ENCODE measurements around the gene EMP3. TPM values are rescaled to one million over a fixed set of nuclear protein-coding genes. Genes with fewer than 3 reads are reported as not detected.
"Not testable (repeated sequence)": the region's sequence is repeated elsewhere in the genome, so short reads cannot be mapped to it uniquely, and the experiment has no call there.

EMP3 gene
- total RNA-seq, 6 donors from 2014 or later, result 38.8 to 173 (median 75.1) TPM

GRCh38 chr19:48302600-48302959 is 22.8 kb upstream of the EMP3 start:
- TF ChIP-seq CTCF (IDR thresholded peaks at IDR 0.05) (no peak), POLR2A (IDR thresholded peaks at IDR 0.05) (no peak), EP300 (IDR thresholded peaks at IDR 0.05) (no peak), POLR2AphosphoS5 (IDR thresholded peaks at IDR 0.05) (no peak)
- no peaks in the 10 kb centered on the region for H3K4me1 ChIP-seq
- H3K36me3 ChIP-seq, result no peaks in the 10 kb centered on the region
- no peaks in the 10 kb centered on the region for H3K9me3 ChIP-seq
- DNase-seq, result peak in 1 of 2 donors; percentile 60
- ATAC-seq (ENCODE audit: low FRiP score in 2 of 2), result no peak
- no peak overlapping the region for H3K27ac ChIP-seq
- H3K27me3 ChIP-seq, result no peaks in the 10 kb centered on the region
- H3K4me3 ChIP-seq, result no peak overlapping the region
- WGBS, 2 donors, result 90 to 93% methylated on average over 6 to 12 of the region's 12 CpGs

DNA sequence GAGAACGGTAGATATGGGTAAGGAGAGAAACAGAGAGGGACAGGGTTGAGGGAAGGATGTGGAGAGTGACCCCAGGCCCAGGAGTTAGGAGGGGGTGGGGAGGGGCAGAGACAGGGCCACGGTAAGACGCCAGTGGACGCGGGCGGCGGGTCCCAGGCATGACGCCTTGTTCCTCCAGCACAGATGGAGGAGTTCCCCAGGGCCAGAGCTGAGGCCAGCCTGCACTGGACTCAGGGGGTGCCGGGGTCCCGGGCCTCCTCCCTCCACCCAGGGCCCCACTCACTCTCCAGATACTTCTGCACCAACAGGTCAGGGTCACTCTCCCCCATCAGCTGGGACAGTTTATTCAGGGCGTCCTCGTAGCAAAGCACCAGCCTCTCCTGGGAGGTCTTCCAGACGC is 22.0 kb upstream of the EMP3 start:
- TF ChIP-seq CTCF (IDR thresholded peaks at IDR 0.05) (no peak), POLR2A (IDR thresholded peaks at IDR 0.05) (no peak), POLR2AphosphoS5 (IDR thresholded peaks at IDR 0.05) (no peak), EP300 (IDR thresholded peaks at IDR 0.05) (no peak)
- 88 to 92% methylated on average over 13 of the region's 13 CpGs for WGBS, 2 donors
- Histone ChIP-seq H3K27me3 (no peaks in the 10 kb centered on the region), H3K36me3 (no peaks in the 10 kb centered on the region), H3K9me3 (no peaks in the 10 kb centered on the region), H3K4me3 (no peak overlapping the region), H3K4me1 (no peaks in the 10 kb centered on the region), H3K27ac (no peak overlapping the region)
- ATAC-seq (ENCODE audit: low FRiP score in 2 of 2) (peak in 1 of 2 donors; percentile 23), DNase-seq (peak in 1 of 2 donors; percentile 69)

GRCh38 chr19:48303866-48304265 is 21.5 kb upstream of the EMP3 start:
- 88 to 97% methylated on average over 11 to 19 of the region's 19 CpGs for WGBS, 2 donors
- Histone ChIP-seq H3K27me3 (no peaks in the 10 kb centered on the region), H3K9me3 (no peaks in the 10 kb centered on the region), H3K4me1 (no peaks in the 10 kb centered on the region), H3K36me3 (no peaks in the 10 kb centered on the region), H3K4me3 (no peak overlapping the region), H3K27ac (no peak overlapping the region)
- DNase-seq, result peak in 1 of 2 donors; percentile 64
- no peak for TF ChIP-seq POLR2A (IDR thresholded peaks at IDR 0.05)
- TF ChIP-seq CTCF (IDR thresholded peaks at IDR 0.05), result no peak
- TF ChIP-seq EP300 (IDR thresholded peaks at IDR 0.05), result no peak
- no peak for TF ChIP-seq POLR2AphosphoS5 (IDR thresholded peaks at IDR 0.05)
- ATAC-seq (ENCODE audit: low FRiP score in 2 of 2), result no peak

DNA sequence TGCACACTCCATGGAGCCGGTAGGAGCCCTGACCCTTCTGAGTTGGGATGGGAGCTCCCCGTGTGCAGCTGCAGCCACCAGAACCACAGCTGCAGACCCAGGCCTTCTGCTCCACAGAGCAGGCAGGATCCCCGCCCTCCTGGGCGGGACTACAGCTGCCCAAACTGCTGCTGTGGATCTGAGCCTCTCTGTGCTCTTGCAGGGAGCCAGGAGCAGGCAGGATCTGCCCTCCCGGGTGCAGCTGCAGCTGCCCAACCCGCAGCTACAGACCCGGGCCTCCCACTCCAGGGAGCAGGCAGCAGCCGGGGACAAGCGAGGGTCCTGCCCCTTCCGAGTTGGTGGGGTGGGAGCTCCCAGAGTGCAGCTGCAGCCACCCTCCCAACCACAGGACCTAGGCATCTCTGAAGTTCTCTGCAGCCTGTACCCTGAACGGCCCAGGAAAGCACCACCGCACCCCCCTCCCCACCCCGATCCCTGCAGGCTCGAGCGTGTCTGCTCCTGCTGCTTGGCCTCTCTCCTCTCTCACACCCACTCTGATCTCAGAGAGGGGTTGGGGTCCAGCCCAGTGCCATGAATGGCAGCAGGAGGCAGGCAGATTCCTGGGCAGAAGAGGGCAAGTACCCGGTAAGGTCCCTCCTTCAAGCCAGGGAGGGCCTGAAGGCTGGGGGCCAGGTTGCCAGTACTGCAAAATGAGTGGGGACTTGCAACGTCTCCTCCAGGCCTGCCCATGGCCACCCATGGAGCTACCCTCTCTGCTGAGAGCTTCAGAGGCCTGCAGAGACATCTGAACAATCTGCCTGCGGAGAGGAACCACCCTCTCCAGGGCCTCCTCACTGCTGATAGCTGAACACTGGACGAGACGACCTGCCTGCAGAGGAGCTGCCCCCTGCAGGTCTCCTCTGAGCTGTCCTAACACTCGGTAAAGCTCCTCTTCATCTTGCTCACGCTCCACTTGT is 16.4 kb upstream of the EMP3 start:
- Histone ChIP-seq H3K27ac (no peak overlapping the region), H3K27me3 (no peaks in the 10 kb centered on the region), H3K4me1 (peaks cover 0 to 7% (median 2%) of the 10 kb centered on the region in 4 donors), H3K4me3 (no peak overlapping the region), H3K36me3 (no peaks in the 10 kb centered on the region), H3K9me3 (no peaks in the 10 kb centered on the region)
- DNase-seq, result no peak
- peak; percentile 10 to 27 for ATAC-seq (ENCODE audit: low FRiP score in 2 of 2)
- TF ChIP-seq CTCF (IDR thresholded peaks at IDR 0.05) (no peak), POLR2A (IDR thresholded peaks at IDR 0.05) (no peak), POLR2AphosphoS5 (IDR thresholded peaks at IDR 0.05) (no peak), EP300 (IDR thresholded peaks at IDR 0.05) (no peak)
- WGBS, 2 donors, result 62 to 71% methylated on average over 4 to 14 of the region's 22 CpGs

DNA sequence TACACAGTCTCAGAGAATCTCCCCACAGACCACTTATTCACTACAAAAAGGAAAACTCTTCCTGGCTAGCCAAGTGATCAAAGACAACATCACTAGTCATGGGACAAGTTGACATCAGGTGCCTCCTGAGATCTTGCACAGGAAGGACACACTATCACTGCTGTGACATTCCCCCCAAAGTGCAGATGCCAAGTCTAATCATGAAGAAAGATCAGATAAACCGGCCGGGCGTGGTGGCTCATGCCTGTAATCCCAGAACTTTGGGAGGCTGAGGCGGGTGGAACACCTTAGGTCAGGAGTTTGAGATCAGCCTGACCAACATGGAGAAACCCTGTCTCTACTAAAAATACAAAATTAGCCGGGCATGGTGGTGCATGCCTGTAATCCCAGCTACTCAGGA is 15.6 kb upstream of the EMP3 start:
- not testable (repeated sequence) for H3K9me3 ChIP-seq; H3K4me1 ChIP-seq; H3K36me3 ChIP-seq; ATAC-seq (ENCODE audit: low FRiP score in 2 of 2); H3K27me3 ChIP-seq; DNase-seq; H3K27ac ChIP-seq; H3K4me3 ChIP-seq
- WGBS, 2 donors, result 70 to 75% methylated on average over 5 of the region's 5 CpGs

All from upper lobe of left lung (tissue), 6 donors.